Body of pancreas (tissue), 4 donors: ENCODE measurements around the gene LMO1. TPM values are rescaled to one million over a fixed set of nuclear protein-coding genes. Genes with fewer than 3 reads are reported as not detected.
A peak's percentile ranks its signal among the peaks of the same experiment; 100 is the strongest.

Source experiments
- ATAC-seq: fragments of 150-250 bp; one replicate; pipeline ENCODE4 v1.9.1; 2016
- DNase-seq, 4 donors: peaks; one replicate each; pipeline ENCODE4 v3.0.0-alpha.2; 2019
- H3K27ac ChIP-seq, 4 donors: fragments of 200-600 bp; sonication (generic); 1 replicate in 3 of 4; 2 replicates in 1 of 4; pipeline versions ENCODE4 v1.5.1 to v1.6.1; 2016 to 2019; ENCODE audit warnings: mild to moderate bottlenecking in 1 of 4, mixed read lengths in 1 of 4, moderate library complexity in 1 of 4
- H3K27me3 ChIP-seq, 2 donors: fragments of 200-600 bp; sonication (generic); one replicate each; pipeline ENCODE4 v1.6.0; 2016; ENCODE audit warnings: mild to moderate bottlenecking in 1 of 2
- H3K36me3 ChIP-seq, 2 donors: fragments of 200-600 bp; sonication (generic); replicated peaks in 1 of 2; 2 replicates each; pipeline ENCODE4 v1.5.1; 2016; ENCODE audit warnings: low read depth in 2 of 2; ENCODE audit not compliant: insufficient read depth in 1 of 2
- H3K4me1 ChIP-seq: fragments of 200-600 bp; sonication (generic); one replicate; pipeline ENCODE4 v1.6.0; 2016
- H3K4me3 ChIP-seq, 2 donors: fragments of 200-600 bp; sonication (generic); 1 replicate in 1 of 2; 2 replicates in 1 of 2; pipeline ENCODE4 v1.5.1; 2016 to 2019
- H3K9me3 ChIP-seq, 3 donors: fragments of 200-600 bp; sonication (generic); 1 replicate in 2 of 3; 2 replicates in 1 of 3; pipeline ENCODE4 v1.5.1; 2016
- POLR2A ChIP-seq, 3 donors: fragments of 450-650 bp; IDR thresholded peaks; one replicate each; pipeline ENCODE4 v1.6.1; 2016; ENCODE audit warnings: antibody characterized with exemption in 3 of 3, mild to moderate bottlenecking in 2 of 3
- WGBS, 2 donors: methylation state at CpG; one replicate each; pipeline ENCODE4 v1.1.5; 2017; 5-methylcytosine and 5-hydroxymethylcytosine counted together
- intact Hi-C: fragments of 100-400 bp; cut with DNase I; formaldehyde crosslinking; loops from one replicate; pipeline ENCODE4 v1.15.1; 2023
- total RNA-seq, 2 donors: library from RNA; depleted of rRNA; stranded (reverse); fragments of >200 nt; gene quantifications; one replicate each; pipeline ENCODE4 v1.1.0, GENCODE V29; 2016
- TF ChIP-seq, protein P1 (sequence below), 7 experiments: fragments of 450-650 bp in 4 of 7; fragments of 200-600 bp in 3 of 7; sonication (generic) in 3 of 7; IDR thresholded peaks; one replicate each; pipeline ENCODE4 v1.5.1; 2016 to 2019; ENCODE audit warnings: antibody characterized with exemption in 7 of 7

The LMO1 gene
- total RNA-seq, 2 donors from 2014 or later = 0.78 to 1.6 TPM

DNA sequence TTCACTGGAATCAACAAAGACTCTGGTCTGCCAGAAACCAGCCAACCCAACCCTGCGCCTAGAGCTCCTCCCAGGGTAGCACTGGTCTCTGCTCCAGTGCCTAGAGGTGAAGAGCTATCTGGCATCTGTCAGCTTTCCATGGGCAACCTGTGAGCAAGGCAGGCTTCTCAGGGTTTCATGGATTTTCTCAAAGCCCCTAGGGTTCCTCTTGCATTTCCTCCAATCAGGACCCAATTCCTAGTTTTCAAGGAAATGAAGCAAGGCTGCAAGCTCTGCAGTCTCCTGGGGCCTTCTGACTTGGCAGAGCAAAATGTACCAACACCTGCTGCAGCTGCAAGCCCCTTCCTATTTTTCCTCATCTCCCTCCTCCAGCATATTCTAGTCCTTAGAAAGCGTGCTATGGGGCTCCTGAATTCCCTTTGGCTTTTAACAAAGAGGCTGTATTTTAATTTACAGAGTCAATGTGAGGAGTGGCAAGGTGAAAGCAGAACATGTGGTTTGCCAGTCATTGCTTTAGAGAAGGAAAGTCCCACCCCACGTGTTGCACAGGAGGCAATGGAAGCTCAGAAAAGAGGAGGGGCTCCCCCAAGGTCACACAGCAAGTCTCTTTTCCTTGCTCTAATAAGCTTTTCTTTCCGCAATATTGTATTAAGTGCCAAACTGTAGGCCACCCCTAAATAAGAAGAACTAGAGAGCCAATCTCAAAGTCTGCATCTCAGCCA lies 61.9 kb downstream of the LMO1 start:
- no peaks in the 10 kb centered on the region for H3K9me3 ChIP-seq
- no peaks in the 10 kb centered on the region for H3K27me3 ChIP-seq
- no peak overlapping the region for H3K4me3 ChIP-seq
- no peak overlapping the region for H3K27ac ChIP-seq
- WGBS, 2 donors = 68 to 74% methylated on average over 4 of the region's 4 CpGs
- ATAC-seq (no peak), DNase-seq (no peak)
- TF ChIP-seq POLR2A (IDR thresholded peaks at IDR 0.05) = no peak
- TF ChIP-seq, protein P1, sequence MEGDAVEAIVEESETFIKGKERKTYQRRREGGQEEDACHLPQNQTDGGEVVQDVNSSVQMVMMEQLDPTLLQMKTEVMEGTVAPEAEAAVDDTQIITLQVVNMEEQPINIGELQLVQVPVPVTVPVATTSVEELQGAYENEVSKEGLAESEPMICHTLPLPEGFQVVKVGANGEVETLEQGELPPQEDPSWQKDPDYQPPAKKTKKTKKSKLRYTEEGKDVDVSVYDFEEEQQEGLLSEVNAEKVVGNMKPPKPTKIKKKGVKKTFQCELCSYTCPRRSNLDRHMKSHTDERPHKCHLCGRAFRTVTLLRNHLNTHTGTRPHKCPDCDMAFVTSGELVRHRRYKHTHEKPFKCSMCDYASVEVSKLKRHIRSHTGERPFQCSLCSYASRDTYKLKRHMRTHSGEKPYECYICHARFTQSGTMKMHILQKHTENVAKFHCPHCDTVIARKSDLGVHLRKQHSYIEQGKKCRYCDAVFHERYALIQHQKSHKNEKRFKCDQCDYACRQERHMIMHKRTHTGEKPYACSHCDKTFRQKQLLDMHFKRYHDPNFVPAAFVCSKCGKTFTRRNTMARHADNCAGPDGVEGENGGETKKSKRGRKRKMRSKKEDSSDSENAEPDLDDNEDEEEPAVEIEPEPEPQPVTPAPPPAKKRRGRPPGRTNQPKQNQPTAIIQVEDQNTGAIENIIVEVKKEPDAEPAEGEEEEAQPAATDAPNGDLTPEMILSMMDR (IDR thresholded peaks at IDR 0.05) = no peak
- H3K36me3 ChIP-seq = no peaks in the 10 kb centered on the region
- H3K4me1 ChIP-seq = peaks cover 8% of the 10 kb centered on the region
- intact Hi-C loops = no loop called here

DNA sequence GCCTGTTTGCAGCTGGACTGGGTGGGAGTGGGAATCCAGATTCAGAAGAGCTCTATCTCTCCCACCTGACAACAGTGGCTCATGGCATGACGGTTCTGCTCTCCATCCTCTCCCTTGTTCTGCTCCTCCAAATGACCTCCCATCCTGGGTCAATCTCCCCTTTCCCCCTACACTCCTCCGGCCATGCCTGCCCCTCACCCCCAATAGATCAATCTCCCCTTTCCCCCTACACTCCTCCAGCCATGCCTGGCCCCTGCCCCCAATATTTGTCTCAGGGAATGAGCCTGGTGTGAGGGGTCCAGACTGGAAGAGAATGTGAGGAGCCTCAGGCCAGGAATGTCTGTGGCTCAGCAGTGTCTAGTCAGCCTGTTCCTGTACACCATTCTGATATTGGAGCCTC lies 64.0 kb downstream of the LMO1 start:
- Histone ChIP-seq H3K4me1 (no peaks in the 10 kb centered on the region), H3K27me3 (no peaks in the 10 kb centered on the region), H3K9me3 (no peaks in the 10 kb centered on the region), H3K4me3 (no peak overlapping the region), H3K27ac (no peak overlapping the region), H3K36me3 (no peaks in the 10 kb centered on the region)
- no peak for ATAC-seq
- no peak for DNase-seq
- WGBS, 2 donors = 71 to 75% methylated on average over 2 of the region's 2 CpGs
- TF ChIP-seq, protein P1 (IDR thresholded peaks at IDR 0.05) = no peak
- no peak for TF ChIP-seq POLR2A (IDR thresholded peaks at IDR 0.05)
- intact Hi-C loops = no loop called here

DNA sequence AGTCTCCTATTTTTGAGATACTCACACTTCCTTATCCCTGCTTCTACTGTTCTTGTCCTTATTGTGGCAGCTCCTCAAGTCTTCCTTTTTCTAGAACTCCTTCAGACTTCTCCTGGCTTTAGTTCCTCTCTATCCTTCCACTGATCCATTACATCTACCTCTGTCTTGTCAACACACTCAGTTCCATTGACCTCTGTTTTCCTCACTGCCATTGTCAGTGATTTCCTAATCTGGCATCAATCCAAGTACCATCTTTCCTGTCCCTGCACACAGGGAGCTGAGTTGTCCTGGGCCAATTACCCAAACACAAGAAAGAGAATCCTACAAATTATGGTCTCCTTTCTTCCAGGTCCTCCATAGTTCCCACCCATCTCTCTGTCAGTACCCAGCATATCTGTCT lies 66.9 kb downstream of the LMO1 start:
- TF ChIP-seq POLR2A (IDR thresholded peaks at IDR 0.05) = no peak
- TF ChIP-seq, protein P1 (IDR thresholded peaks at IDR 0.05) = no peak
- H3K9me3 ChIP-seq = no peaks in the 10 kb centered on the region
- no peaks in the 10 kb centered on the region for H3K27me3 ChIP-seq
- H3K4me3 ChIP-seq = no peak overlapping the region
- intact Hi-C loops = no loop called here
- no peak overlapping the region for H3K27ac ChIP-seq
- no peaks in the 10 kb centered on the region for H3K36me3 ChIP-seq
- no peak for DNase-seq
- no peaks in the 10 kb centered on the region for H3K4me1 ChIP-seq
- no peak for ATAC-seq

DNA sequence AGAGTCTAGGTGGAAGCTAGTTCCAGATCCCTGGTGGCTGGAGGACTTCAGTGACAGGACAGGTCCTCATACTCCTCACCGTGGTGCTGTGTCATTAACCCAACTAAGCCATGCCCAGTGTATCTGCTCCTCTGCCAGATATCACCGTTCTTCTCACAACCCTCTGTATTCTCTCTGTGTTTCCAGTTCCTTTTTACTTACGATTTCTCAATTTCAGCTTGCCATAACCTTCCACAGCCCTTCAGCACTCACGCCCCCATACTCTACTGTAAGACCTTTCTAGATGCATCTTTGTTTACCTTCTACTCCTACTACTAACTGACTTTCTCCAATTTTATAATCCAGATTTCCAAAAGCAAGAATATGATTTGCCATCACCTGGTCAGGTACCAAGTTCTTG lies 68.7 kb downstream of the LMO1 start:
- Histone ChIP-seq H3K36me3 (no peaks in the 10 kb centered on the region), H3K27ac (no peak overlapping the region), H3K4me3 (no peak overlapping the region), H3K27me3 (no peaks in the 10 kb centered on the region), H3K4me1 (no peaks in the 10 kb centered on the region), H3K9me3 (no peaks in the 10 kb centered on the region)
- 39 to 55% methylated on average over 4 of the region's 4 CpGs for WGBS, 2 donors
- DNase-seq (no peak), ATAC-seq (no peak)
- TF ChIP-seq, protein P1 (IDR thresholded peaks at IDR 0.05) = no peak
- TF ChIP-seq POLR2A (IDR thresholded peaks at IDR 0.05) = no peak
- intact Hi-C loops = no loop called here

DNA sequence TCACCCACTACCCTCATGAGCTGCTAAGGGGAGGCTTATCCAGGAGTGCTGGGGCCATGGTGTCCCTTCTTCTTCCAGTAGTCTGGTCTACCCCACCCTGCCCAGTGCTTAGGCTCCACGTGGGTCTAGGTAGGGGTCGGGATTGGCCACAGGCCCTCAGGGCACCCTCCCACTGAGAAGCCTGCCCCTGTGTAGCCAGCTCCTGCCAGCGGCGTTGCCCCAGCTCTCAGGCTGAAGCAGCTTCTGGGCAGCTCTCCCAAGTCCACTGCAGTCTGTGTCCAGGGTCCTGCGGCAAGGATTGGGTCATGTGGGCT lies 70.8 kb downstream of the LMO1 start:
- Histone ChIP-seq H3K4me3 (no peak overlapping the region), H3K27ac (no peak overlapping the region), H3K27me3 (no peaks in the 10 kb centered on the region), H3K4me1 (no peaks in the 10 kb centered on the region), H3K36me3 (no peaks in the 10 kb centered on the region), H3K9me3 (no peaks in the 10 kb centered on the region)
- no peak for DNase-seq
- TF ChIP-seq, protein P1 (IDR thresholded peaks at IDR 0.05) = no peak
- TF ChIP-seq POLR2A (IDR thresholded peaks at IDR 0.05) = no peak
- intact Hi-C loops = no loop called here
- WGBS, 2 donors = 11 to 26% methylated on average over 3 to 5 of the region's 5 CpGs
- ATAC-seq = peak; percentile 12
